Mucosa of descending colon (tissue), 3 donors: Measurements from ENCODE around the gene WDR74. TPM values are rescaled to one million over a fixed set of nuclear protein-coding genes. Genes with fewer than 3 reads are reported as not detected.
"Not testable (repeated sequence)": the region's sequence is repeated elsewhere in the genome, so short reads cannot be mapped to it uniquely, and the experiment has no call there.

Experiments
- ATAC-seq: fragments of 200-7000 bp; cut with Tn5 transposase; one replicate; pipeline ENCODE4 v1.9.1; 2020; ENCODE audit warnings: mild to moderate bottlenecking, moderate library complexity
- DNase-seq, 3 donors: peaks; one replicate each; pipeline ENCODE4 v3.0.0-alpha.2; 2020
- H3K36me3 ChIP-seq: fragments of 200-600 bp; one replicate; pipeline ENCODE4 v1.8.0; 2021; ENCODE audit warnings: low read depth, mild to moderate bottlenecking
- H3K4me1 ChIP-seq: fragments of 200-600 bp; one replicate; pipeline ENCODE4 v1.8.0; 2021; ENCODE audit warnings: low read depth, mild to moderate bottlenecking
- H3K4me3 ChIP-seq: fragments of 200-600 bp; one replicate; pipeline ENCODE4 v1.8.0; 2021; ENCODE audit warnings: mild to moderate bottlenecking
- H3K9me3 ChIP-seq: fragments of 200-600 bp; one replicate; pipeline ENCODE4 v1.8.0; 2021; ENCODE audit warnings: mild to moderate bottlenecking
- CTCF ChIP-seq: fragments of 200-600 bp; IDR thresholded peaks from one replicate; pipeline ENCODE4 v1.8.0; 2022; ENCODE audit warnings: antibody characterized with exemption, mild to moderate bottlenecking
- intact Hi-C, 2 donors: fragments of 100-400 bp; cut with DNase I in 1 of 2; cut with micrococcal nuclease in 1 of 2; formaldehyde crosslinking; loops; one replicate each; pipeline versions ENCODE4 v1.11.0 to v1.11.1; 2022; cut with DNase I, micrococcal nuclease
- total RNA-seq, 3 donors: library from RNA; stranded (reverse); fragmentation: NEBNext Ultra II Directional in 2 of 3; extraction: Animal tissue kit (Norgen Biotek cat#: 25700) in 2 of 3; gene quantifications; one replicate each; pipeline versions ENCODE4 v1.2.1 to v1.2.4, GENCODE V29; 2021 to 2023
- donor health status: DM: no; HTN: no; CAD: no; lungs with moderate emphysema.
- donor health status: DM: no; HTN: no; CAD: no.
- donor health status: DM: no; HTN: yes; CAD: no.

WDR74 gene
- total RNA-seq, 3 donors from 2014 or later = 35.0 to 42.4 (median 38.8) TPM

DNA sequence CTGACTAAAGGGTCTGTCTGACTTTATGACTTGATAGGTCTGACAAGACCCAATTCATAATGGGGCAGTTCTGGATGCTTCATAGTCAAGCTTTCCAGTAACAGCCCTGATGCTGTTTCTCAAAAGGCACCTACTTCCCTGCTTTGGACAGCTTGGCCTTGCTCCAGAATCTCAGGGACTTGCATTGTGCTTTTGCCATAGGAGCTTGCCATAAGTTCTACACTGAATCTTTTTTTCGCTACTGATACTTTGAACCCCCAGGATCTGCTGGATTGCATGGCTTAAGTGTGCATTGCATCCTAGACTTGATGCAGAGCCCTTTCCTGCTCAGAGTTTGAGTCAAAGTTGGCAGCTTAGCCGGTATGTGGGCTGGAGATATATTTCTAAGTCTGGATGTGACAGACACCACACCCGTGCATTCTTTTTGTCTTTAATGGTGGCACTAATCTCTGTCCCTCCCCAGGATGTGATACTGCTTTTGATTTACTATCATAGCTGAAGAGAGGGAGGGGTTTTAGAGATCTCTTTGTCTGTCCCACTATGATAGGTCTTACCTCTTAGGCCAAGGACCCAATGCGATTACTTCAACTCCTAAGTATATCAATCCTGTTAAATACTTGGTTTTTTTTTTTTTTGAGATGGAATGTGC, 24.4 kb upstream of the WDR74 start:
- intact Hi-C loops = loop anchor here (2.0 to 5.0 kb wide), 2 partner anchors 72 to 77 kb away; partner anchors contain the start of genes TMEM179B (in 1 of the 2) and TMEM223 (in 1 of the 2)
- DNase-seq = no peak
- Histone ChIP-seq H3K4me1 (no peaks in the 10 kb centered on the region), H3K4me3 (no peak overlapping the region), H3K9me3 (no peaks in the 10 kb centered on the region), H3K36me3 (no peaks in the 10 kb centered on the region)
- no peak for ATAC-seq
- no peak for TF ChIP-seq CTCF

DNA sequence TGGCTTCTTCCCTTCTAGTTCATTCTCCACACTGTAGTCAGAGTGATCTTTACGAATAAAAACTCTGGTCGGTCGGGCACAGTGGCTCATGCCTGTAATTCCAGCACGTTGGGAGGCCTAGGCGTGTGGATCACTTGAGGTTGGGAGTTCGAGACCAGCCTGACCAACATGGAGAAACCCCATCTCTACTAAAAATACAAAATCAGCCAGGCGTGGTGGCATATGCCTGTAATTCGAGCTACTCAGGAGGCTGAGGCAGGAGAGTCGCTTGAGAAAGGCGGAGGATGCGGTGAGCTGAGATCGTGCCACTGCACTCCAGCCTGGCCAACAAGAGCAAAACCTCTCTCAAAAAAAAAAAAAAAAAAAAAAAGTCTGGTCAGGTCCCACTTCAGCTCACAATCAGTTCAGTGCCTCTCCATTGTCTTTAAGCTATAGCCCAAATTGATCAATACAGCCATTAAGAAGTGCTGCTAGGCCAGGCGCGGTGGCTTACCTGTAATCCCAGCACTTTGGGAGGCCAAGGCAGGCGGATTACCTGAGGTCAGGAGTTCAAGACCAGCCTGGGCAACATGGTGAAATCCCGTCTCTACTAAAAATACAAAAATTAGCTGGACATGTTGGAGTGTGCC, 22.3 kb upstream of the WDR74 start:
- H3K4me1 ChIP-seq, H3K36me3 ChIP-seq, H3K9me3 ChIP-seq, H3K4me3 ChIP-seq, ATAC-seq: not testable (repeated sequence)
- peak in 1 of 3 donors; percentile 22 for DNase-seq
- intact Hi-C loops = loop anchor here (2.0 to 5.0 kb wide), 2 partner anchors 69 to 75 kb away; partner anchors contain the start of genes TMEM179B (in 1 of the 2) and TMEM223 (in 1 of the 2)

- peak in 1 of 3 donors; percentile 2 for DNase-seq
- H3K4me3 ChIP-seq = no peak overlapping the region
- TF ChIP-seq CTCF = no peak
- intact Hi-C loops = loop anchor here in 1 of 2 donors (5.0 kb wide), 1 partner anchor 69 kb away; the partner anchor contains the start of gene TMEM223
- H3K9me3 ChIP-seq = no peaks in the 10 kb centered on the region
- H3K4me1 ChIP-seq = peaks cover 9% of the 10 kb centered on the region
- no peaks in the 10 kb centered on the region for H3K36me3 ChIP-seq
- no peak for ATAC-seq
These were observed 21.6 kb upstream of the WDR74 start for GRCh38 chr11:62860835-62861563.

GRCh38 chr11:62859281-62859703, 19.9 kb upstream of the WDR74 start:
- intact Hi-C loops, DNase-seq, H3K4me3 ChIP-seq, ATAC-seq, H3K36me3 ChIP-seq, H3K9me3 ChIP-seq: not testable (repeated sequence)
- H3K4me1 ChIP-seq = peaks cover 16% of the 10 kb centered on the region

DNA sequence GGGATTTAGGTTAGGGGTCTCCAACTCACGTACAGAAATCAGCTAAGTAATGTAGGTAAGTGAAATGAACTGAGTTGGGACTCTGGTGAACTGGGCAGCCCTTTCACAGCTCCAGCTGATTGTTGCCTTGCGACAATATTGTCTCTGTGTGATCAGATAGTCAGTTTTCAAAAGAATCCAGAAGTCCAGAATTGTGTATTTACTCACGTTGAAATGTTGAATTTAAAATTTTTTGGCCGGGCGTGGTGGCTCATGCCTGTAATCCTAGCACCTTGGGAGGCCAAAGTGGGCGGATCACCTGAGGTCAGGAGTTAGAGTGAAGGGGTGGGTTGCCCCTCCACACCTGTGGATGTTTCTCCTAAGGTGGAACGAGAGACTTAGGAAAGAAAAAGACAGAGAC, 18.8 kb upstream of the WDR74 start:
- Histone ChIP-seq H3K36me3 (peaks cover 3% of the 10 kb centered on the region), H3K4me3 (no peak overlapping the region), H3K4me1 (peaks cover 27% of the 10 kb centered on the region), H3K9me3 (no peaks in the 10 kb centered on the region)
- ATAC-seq (no peak), DNase-seq (no peak)
- TF ChIP-seq CTCF = no peak
- intact Hi-C loops = no loop called here

- peaks cover 10% of the 10 kb centered on the region for H3K36me3 ChIP-seq
- no peak overlapping the region for H3K4me3 ChIP-seq
- intact Hi-C loops = no loop called here
- peaks cover 27% of the 10 kb centered on the region for H3K4me1 ChIP-seq
- no peaks in the 10 kb centered on the region for H3K9me3 ChIP-seq
- no peak for ATAC-seq
- DNase-seq = no peak
- no peak for TF ChIP-seq CTCF
These were observed 18.2 kb upstream of the WDR74 start for GRCh38 chr11:62857541-62857982.
